Epidermal melanocyte (primary cell): Measurements from ENCODE around the gene ITGB8.
"Not testable (repeated sequence)": the region's sequence is repeated elsewhere in the genome, so short reads cannot be mapped to it uniquely, and the experiment has no call there.

Source experiments
- DNase-seq: peaks from one replicate; pipeline ENCODE4 v3.0.0; 2011; ENCODE audit warnings: low spot score; ENCODE audit not compliant: insufficient read length

The ITGB8 gene

GRCh38 chr7:20381406-20382034 is 50.8 kb downstream of the ITGB8 start:
- no peak for DNase-seq

- no peak for DNase-seq
These were observed 52.7 kb downstream of the ITGB8 start for GRCh38 chr7:20383351-20383750.

DNA sequence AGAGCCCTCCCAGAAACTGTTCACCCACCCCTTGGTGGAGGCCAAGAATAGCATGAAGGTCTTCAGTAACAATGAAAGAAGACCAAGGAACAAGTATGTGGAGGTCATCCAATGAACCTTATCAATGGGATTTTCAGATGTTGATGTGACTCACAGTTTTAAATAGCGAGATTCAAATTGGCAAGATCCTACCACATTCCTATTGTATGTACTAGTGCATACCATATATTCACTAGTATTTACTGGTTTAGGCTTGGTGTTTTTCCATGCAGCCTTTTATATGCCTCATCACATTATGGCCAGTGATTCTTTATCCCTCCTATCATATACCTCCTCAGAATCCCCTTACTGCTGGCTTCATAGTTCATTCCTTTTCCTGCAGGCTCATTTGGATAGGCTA is 54.4 kb downstream of the ITGB8 start:
- DNase-seq = no peak

- no peak for DNase-seq
These were observed 57.4 kb downstream of the ITGB8 start for GRCh38 chr7:20388084-20388483.

DNA sequence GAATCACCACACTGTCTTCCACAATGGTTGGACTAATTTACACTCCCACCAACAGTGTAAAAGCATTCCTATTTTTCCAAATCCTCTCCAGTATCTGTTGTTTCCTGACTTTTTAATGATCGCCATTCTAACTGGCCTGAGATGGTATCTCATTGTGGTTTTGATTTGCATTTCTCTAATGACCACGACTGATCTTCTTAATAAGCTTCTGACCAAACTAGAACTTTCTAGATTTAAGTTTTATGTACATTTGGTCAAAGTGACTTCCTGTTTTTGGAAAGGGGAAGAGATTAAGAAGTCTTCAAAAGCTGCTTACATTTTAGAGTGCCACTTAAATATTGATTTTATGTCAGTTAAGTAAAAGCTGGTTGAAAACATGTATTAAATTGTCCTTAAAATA is 58.5 kb downstream of the ITGB8 start:
- DNase-seq = not testable (repeated sequence)

GRCh38 chr7:20393021-20393610 is 62.4 kb downstream of the ITGB8 start:
- DNase-seq = no peak

DNA sequence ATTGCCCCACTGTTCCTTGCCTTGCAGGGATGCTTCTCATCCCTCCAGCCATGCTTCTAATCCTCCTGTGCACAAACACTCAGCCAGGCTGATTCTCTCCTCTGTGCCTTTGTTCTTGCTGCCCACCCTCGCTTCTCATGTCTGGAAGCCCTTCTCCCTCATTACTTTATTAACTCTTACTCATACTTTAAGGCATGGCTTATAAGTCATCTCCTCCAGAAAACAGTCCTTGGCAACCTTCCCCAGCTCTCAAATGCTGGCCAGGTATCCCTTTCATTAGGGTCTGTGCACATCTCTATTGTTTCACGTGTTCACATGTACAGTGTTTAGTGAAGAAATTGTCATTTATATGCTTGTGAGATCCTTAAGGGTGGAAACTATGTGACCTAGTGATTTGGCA is 62.9 kb downstream of the ITGB8 start:
- no peak for DNase-seq

GRCh38 chr7:20394284-20394683 is 63.6 kb downstream of the ITGB8 start:
- no peak for DNase-seq

- no peak for DNase-seq
These were observed 64.4 kb downstream of the ITGB8 start for GRCh38 chr7:20395104-20395503.

DNA sequence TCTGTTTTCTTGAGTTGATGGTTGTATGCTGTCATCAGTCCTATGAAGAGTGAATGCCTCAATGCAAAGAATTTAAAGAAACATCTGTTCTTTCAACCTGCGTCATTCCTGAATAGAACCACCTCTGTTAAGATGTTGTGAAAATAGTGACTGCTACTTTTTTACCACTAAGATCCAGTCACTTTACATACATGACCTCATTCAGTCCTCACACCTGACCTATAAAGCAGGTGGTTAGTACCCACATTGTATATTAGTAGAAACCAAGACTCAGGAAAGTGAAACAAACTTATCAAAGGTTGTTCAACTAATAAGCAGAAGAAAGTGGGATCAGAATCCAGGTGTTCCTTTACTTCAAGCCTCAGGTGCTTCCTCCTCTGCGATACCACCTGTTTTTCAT is 64.8 kb downstream of the ITGB8 start:
- no peak for DNase-seq

DNA sequence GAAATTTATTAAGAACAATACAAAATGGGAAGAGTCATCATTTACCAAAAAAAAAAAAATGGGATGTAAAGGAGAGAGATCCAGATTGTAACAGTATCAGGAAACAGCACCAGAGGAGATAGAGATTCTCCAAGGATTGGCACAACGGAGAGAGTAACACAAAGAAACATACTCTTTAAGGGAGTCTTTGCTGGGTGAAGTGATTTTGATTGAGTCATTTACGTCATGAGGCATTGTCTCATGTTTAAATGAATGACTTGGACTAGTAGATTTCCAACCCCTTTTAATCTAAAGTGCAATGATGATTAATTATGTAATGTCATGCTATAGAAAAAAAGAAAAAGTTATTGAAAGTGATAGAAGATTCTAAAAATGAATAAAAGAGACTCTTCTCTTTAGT is 68.8 kb downstream of the ITGB8 start:
- DNase-seq = no peak

DNA sequence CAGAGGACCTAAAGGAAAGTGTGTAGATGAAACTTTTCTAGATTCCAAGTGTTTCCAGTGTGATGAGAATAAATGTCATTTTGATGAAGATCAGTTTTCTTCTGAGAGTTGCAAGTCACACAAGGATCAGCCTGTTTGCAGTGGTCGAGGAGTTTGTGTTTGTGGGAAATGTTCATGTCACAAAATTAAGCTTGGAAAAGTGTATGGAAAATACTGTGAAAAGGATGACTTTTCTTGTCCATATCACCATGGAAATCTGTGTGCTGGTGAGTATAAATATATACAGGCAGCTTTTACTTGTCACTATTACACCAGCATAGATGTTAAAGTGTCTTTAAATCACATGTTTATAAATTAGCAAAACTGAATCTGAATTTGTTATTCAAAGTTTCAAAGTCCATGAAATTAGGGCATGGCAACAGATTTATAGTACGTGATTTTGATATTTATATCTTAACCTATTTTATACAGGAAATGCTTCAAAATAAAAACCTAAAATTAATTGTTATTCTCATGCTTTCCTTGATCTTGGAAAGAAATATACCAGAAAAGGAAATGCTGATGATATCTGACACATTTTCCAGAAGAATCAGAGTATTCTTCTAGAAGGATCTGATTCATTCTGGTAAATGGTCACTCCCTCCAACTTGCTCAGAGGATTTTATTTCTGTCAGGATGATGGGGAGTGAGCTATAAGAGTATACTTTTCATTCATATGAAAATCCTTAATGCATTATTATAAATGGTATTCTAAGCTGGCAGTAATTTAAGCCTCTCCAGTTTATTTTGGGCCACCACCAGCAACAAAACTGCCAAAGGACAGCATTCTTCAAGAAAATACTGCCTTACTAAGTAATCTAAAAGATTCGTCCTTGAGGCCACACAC is 71.4 kb downstream of the ITGB8 start:
- DNase-seq = no peak

GRCh38 chr7:20402747-20403230 is 72.1 kb downstream of the ITGB8 start:
- no peak for DNase-seq

DNA sequence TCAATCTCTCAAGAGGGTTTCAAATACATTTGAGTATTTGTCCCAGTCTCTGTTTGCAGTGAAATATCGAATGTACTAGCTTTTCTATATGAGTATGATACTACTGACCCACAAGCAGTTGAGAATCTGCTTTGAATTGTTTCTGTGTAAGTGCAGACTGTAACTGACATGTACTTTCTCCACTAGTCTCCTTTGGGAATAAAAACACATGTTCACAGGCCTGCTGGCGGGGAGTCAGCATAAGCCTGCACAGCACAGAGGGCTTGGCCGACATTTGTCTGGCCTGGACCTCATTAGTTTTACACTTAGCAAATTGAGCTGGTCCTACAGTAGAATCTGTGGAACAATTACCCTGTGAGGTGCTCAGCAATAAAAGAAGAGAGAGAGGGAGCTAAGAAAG is 72.6 kb downstream of the ITGB8 start:
- DNase-seq = no peak

DNA sequence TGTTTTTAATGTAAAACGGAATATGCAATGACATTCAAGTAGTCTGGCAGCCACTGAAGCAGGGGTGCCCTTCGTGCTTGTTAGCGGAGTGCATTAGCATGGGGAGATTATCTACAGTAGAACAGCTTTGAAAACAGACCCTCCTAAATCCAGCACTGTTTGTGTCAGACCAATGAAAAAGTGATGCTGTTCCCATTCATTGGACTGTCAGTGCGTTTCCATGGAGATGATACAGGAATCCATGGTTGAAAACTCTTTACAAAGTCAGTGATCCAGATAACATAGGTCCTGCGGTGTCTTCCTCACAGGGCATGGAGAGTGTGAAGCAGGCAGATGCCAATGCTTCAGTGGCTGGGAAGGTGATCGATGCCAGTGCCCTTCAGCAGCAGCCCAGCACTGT is 73.6 kb downstream of the ITGB8 start:
- no peak for DNase-seq

DNA sequence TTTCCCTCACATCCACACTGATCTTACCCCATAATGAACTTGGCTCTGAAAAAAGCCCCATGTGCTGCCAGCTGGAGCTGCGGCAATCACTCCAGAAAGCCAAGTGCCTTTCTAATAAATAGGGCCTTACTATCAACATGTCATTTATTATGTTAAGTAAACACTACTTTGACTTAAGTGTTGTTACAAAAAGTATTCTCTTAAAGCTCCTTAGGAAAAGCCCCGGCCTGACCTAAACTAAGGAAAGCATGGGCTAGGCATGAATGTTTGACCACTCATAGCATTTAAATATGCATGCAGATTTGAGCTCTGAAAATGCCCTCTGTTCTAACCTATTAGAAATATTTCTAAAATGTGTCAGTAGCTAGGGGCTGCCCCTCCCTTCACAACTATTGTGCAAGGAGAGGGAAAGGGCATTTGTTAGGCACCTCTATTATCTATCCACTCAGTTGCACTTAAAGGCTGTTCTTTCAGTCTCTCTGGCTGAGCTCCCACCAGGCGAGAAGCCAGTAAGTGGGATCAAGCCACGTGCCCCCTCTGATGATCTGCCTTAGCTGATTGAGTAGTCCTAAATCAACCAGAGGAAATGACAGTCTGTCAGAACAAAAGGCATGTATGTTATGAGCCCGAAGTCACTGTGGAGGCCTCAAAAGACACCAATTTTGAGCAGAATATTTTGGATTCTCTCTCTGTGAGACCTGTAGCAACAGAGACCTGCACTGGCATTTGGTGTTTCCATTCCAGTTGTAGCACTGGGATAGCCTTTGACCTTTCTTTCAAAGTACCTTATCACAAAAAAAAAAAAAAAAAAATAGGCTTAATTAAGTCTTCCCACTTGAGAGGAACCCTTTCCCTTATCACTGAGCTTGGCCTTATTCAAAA is 77.1 kb downstream of the ITGB8 start:
- DNase-seq = no peak

- no peak for DNase-seq
These were observed 77.7 kb downstream of the ITGB8 start for GRCh38 chr7:20408467-20408826.

DNA sequence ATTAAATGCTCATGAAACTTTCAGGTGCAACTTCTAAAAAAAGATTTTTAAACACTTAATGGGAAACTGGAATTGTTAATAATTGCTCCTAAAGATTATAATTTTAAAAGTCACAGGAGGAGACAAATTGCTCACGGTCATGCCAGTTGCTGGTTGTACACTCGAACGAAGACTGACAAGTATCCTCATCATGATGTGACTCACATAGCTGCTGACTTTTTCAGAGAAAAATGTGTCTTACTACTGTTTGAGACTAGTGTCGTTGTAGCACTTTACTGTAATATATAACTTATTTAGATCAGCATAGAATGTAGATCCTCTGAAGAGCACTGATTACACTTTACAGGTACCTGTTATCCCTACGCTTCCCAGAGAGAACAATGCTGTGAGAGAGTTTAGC is 79.3 kb downstream of the ITGB8 start:
- no peak for DNase-seq

DNA sequence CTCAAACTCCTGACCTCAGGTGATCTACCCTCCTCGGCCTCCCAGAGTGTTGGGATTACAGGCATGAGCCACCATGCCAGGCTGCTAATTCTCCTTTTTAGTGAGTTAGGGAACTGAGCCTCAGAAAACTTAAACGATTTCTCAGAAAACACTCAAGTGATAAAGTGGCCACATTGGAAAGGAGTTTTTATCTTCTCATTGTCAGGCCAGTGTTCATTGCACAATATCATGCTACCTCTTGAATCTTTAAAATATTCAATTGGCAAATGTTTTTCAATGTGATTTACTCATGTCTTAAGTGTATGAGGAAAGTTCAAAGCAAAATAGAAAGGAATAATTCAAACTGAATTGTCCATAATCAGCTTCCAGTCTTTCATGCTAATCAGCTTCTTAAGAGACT is 80.7 kb downstream of the ITGB8 start:
- no peak for DNase-seq

DNA sequence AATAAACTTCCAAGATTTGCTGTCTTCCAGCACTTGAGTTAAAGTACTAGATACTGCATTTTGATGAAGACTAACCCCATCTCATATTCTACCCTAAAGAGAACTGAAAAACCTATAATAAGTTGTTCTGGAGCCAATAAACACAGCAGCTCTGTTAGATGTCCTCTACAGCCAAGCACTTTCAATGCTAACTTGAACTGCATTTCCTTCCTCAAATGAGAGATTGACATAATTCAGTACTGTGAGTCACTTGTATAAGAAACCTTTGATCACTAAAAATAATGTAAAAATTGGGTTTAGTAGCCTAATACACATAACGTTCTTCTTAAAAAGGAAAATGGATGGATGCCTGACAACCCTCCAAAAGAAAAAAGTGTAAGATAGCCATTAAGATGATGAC is 81.3 kb downstream of the ITGB8 start:
- DNase-seq = no peak

- no peak for DNase-seq
These were observed 86.6 kb downstream of the ITGB8 start for GRCh38 chr7:20417260-20417659.
